ACHN (cell line): ENCODE results near the gene TMEM191C.
"Not testable (repeated sequence)": the region's sequence is repeated elsewhere in the genome, so short reads cannot be mapped to it uniquely, and the experiment has no call there.

Source experiments
- DNase-seq: peaks from one replicate; pipeline ENCODE4 v3.0.0-alpha.2; 2015
- in situ Hi-C: cut with HindIII; loops from 2 replicates; pipeline ENCODE4 v1.10.0; 2017; ENCODE audit warnings: low sequenced_read_pairs, low pct_ligation_motif_present, low pct_unique_long_range_greater_than_20kb

TMEM191C gene

GRCh38 chr22:21467337-21468193 is at the start of gene TMEM191C:
Gene TMEM191C, plus strand, starts transcription at chr22:21467387. Its CDS starts 73 bp downstream, at chr22:21467460.
- in situ Hi-C loops, DNase-seq: not testable (repeated sequence)

GRCh38 chr22:21417853-21418252 is 49.3 kb upstream of the TMEM191C start:
- in situ Hi-C loops, DNase-seq: not testable (repeated sequence)

- in situ Hi-C loops, DNase-seq: not testable (repeated sequence)
Observed at GRCh38 chr22:21418974-21419638, 48.1 kb upstream of the TMEM191C start.

GRCh38 chr22:21420180-21420763 is 46.9 kb upstream of the TMEM191C start:
- in situ Hi-C loops, DNase-seq: not testable (repeated sequence)

- in situ Hi-C loops, DNase-seq: not testable (repeated sequence)
Observed at GRCh38 chr22:21424084-21424709, 43.0 kb upstream of the TMEM191C start.

GRCh38 chr22:21434378-21435233 is 32.6 kb upstream of the TMEM191C start:
- DNase-seq, in situ Hi-C loops: not testable (repeated sequence)

- DNase-seq, in situ Hi-C loops: not testable (repeated sequence)
Observed at GRCh38 chr22:21435998-21436810, 31.0 kb upstream of the TMEM191C start.

- in situ Hi-C loops = not testable (repeated sequence)
Observed at GRCh38 chr22:21438013-21438412, 29.2 kb upstream of the TMEM191C start.

GRCh38 chr22:21440018-21440636 is 27.1 kb upstream of the TMEM191C start:
- in situ Hi-C loops, DNase-seq: not testable (repeated sequence)

More at GRCh38 chr22:21438013-21438412, 29.2 kb upstream of the TMEM191C start:
- DNase-seq = not testable (repeated sequence)

GRCh38 chr22:21440676-21441075 is 26.5 kb upstream of the TMEM191C start:
- DNase-seq, in situ Hi-C loops: not testable (repeated sequence)

GRCh38 chr22:21441170-21441569 is 26.0 kb upstream of the TMEM191C start:
- DNase-seq, in situ Hi-C loops: not testable (repeated sequence)

GRCh38 chr22:21442123-21442522 is 25.1 kb upstream of the TMEM191C start:
- in situ Hi-C loops, DNase-seq: not testable (repeated sequence)

- in situ Hi-C loops, DNase-seq: not testable (repeated sequence)
Observed at GRCh38 chr22:21442646-21443045, 24.5 kb upstream of the TMEM191C start.

- DNase-seq = no peak
- in situ Hi-C loops = no loop called here
Observed at GRCh38 chr22:21443057-21443734, 24.0 kb upstream of the TMEM191C start.

- in situ Hi-C loops = no loop called here
- no peak for DNase-seq
Observed at GRCh38 chr22:21443735-21444421, 23.3 kb upstream of the TMEM191C start.
